ENCODE measurements around the gene SH2B2.
A peak's percentile ranks its signal among the peaks of the same experiment; 100 is the strongest.

SH2B2 gene

GRCh38 chr7:102286237-102287110 is at the start of gene SH2B2:
SH2B2 (plus strand) TSS chr7:102286868; CDS start chr7:102300551, 13,683 bp downstream.
- peak; percentile 45 for DNase-seq

- DNase-seq, result no peak
Observed at GRCh38 chr7:102239206-102239820, 47.4 kb upstream of the SH2B2 start.

GRCh38 chr7:102241431-102241830 is 45.2 kb upstream of the SH2B2 start:
- no peak for DNase-seq

GRCh38 chr7:102244601-102245000 is 42.1 kb upstream of the SH2B2 start:
- DNase-seq, result no peak

GRCh38 chr7:102248081-102248455 is 38.6 kb upstream of the SH2B2 start:
- no peak for DNase-seq

- no peak for DNase-seq
Observed at GRCh38 chr7:102248456-102249395, 37.9 kb upstream of the SH2B2 start.

- DNase-seq, result no peak
Observed at GRCh38 chr7:102251531-102252365, 34.9 kb upstream of the SH2B2 start.

- no peak for DNase-seq
Observed at GRCh38 chr7:102252366-102252982, 34.2 kb upstream of the SH2B2 start.

- no peak for DNase-seq
Observed at GRCh38 chr7:102253066-102253972, 33.3 kb upstream of the SH2B2 start.

GRCh38 chr7:102253973-102254370 is 32.7 kb upstream of the SH2B2 start:
- DNase-seq, result no peak

GRCh38 chr7:102254521-102254920 is 32.1 kb upstream of the SH2B2 start:
- DNase-seq, result no peak

GRCh38 chr7:102255501-102255900 is 31.2 kb upstream of the SH2B2 start:
- no peak for DNase-seq

- no peak for DNase-seq
Observed at GRCh38 chr7:102255916-102256315, 30.8 kb upstream of the SH2B2 start.

- no peak for DNase-seq
Observed at GRCh38 chr7:102258073-102258748, 28.5 kb upstream of the SH2B2 start.

- no peak for DNase-seq
Observed at GRCh38 chr7:102258749-102259107, 27.9 kb upstream of the SH2B2 start.

GRCh38 chr7:102260856-102261255 is 25.8 kb upstream of the SH2B2 start:
- no peak for DNase-seq

GRCh38 chr7:102261451-102261850 is 25.2 kb upstream of the SH2B2 start:
- DNase-seq, result no peak

- DNase-seq, result no peak
Observed at GRCh38 chr7:102262546-102262945, 24.1 kb upstream of the SH2B2 start.

GRCh38 chr7:102264367-102264891 is 22.2 kb upstream of the SH2B2 start:
- no peak for DNase-seq

GRCh38 chr7:102266541-102266940 is 20.1 kb upstream of the SH2B2 start:
- no peak for DNase-seq
